Osteocyte (in vitro differentiated cells): ENCODE data around the gene TMPRSS15. TPM values are rescaled to one million over a fixed set of nuclear protein-coding genes. Genes with fewer than 3 reads are reported as not detected.
"Not testable (repeated sequence)": the region's sequence is repeated elsewhere in the genome, so short reads cannot be mapped to it uniquely, and the experiment has no call there.

Experiments used
- DNase-seq: peaks from one replicate; pipeline ENCODE4 v3.0.0; 2021; ENCODE audit warnings: mixed read lengths; ENCODE audit not compliant: unreplicated experiment; ENCODE audit errors: extremely low spot score
- H3K27ac Mint-ChIP-seq: one replicate; pipeline ENCODE4 v1.8.0; 2021; ENCODE audit warnings: mild to moderate bottlenecking, mixed read lengths; ENCODE audit not compliant: unreplicated experiment
- H3K27me3 Mint-ChIP-seq: one replicate; pipeline ENCODE4 v1.8.0; 2021; ENCODE audit warnings: mixed read lengths; ENCODE audit not compliant: unreplicated experiment
- H3K36me3 Mint-ChIP-seq: one replicate; pipeline ENCODE4 v1.8.0; 2021; ENCODE audit warnings: mixed read lengths; ENCODE audit not compliant: unreplicated experiment
- H3K4me1 Mint-ChIP-seq: one replicate; pipeline ENCODE4 v1.8.0; 2021; ENCODE audit warnings: mixed read lengths; ENCODE audit not compliant: unreplicated experiment
- H3K4me3 Mint-ChIP-seq: one replicate; pipeline ENCODE4 v1.8.0; 2021; ENCODE audit warnings: mild to moderate bottlenecking, moderate library complexity, mixed read lengths; ENCODE audit not compliant: unreplicated experiment
- H3K9me3 Mint-ChIP-seq: one replicate; pipeline ENCODE4 v1.8.0; 2021; ENCODE audit warnings: mixed read lengths; ENCODE audit not compliant: unreplicated experiment
- CTCF ChIP-seq: fragments of 200-600 bp; sonication (generic); IDR thresholded peaks from 2 replicates; pipeline ENCODE4 v1.5.0; 2021; ENCODE audit warnings: antibody characterized with exemption, mild to moderate bottlenecking, moderate library complexity
- total RNA-seq: library from RNA; stranded (reverse); gene quantifications from 2 replicates; pipeline ENCODE4 v1.2.1, GENCODE V29; 2021

TMPRSS15 gene
- total RNA-seq, 1 donor from 2014 or later = 1.3 TPM

GRCh38 chr21:18398843-18399242, 4.7 kb downstream of the TMPRSS15 start:
- Mint-ChIP-seq H3K4me1 (peaks cover 9% of the 10 kb centered on the region), H3K27me3 (no peaks in the 10 kb centered on the region), H3K9me3 (peaks cover 12% of the 10 kb centered on the region), H3K36me3 (no peaks in the 10 kb centered on the region), H3K27ac (no peak overlapping the region), H3K4me3 (no peak overlapping the region)
- no peak for TF ChIP-seq CTCF
- DNase-seq = no peak

GRCh38 chr21:18387994-18388393, 15.6 kb downstream of the TMPRSS15 start:
- TF ChIP-seq CTCF = peak; percentile 42
- H3K36me3 Mint-ChIP-seq = no peaks in the 10 kb centered on the region
- H3K4me3 Mint-ChIP-seq = no peak overlapping the region
- H3K27ac Mint-ChIP-seq = no peak overlapping the region
- no peaks in the 10 kb centered on the region for H3K27me3 Mint-ChIP-seq
- peaks cover 5% of the 10 kb centered on the region for H3K9me3 Mint-ChIP-seq
- DNase-seq = no peak
- peaks cover 19% of the 10 kb centered on the region for H3K4me1 Mint-ChIP-seq

GRCh38 chr21:18384771-18385170, 18.8 kb downstream of the TMPRSS15 start:
- H3K27ac Mint-ChIP-seq = no peak overlapping the region
- DNase-seq = no peak
- no peaks in the 10 kb centered on the region for H3K9me3 Mint-ChIP-seq
- no peak overlapping the region for H3K4me3 Mint-ChIP-seq
- no peaks in the 10 kb centered on the region for H3K36me3 Mint-ChIP-seq
- peak; percentile 47 for TF ChIP-seq CTCF
- peaks cover 33% of the 10 kb centered on the region for H3K4me1 Mint-ChIP-seq
- no peaks in the 10 kb centered on the region for H3K27me3 Mint-ChIP-seq

- Mint-ChIP-seq H3K27ac (peak overlapping the region; percentile 48), H3K4me1 (peaks cover 34% of the 10 kb centered on the region)
- H3K4me3 Mint-ChIP-seq, H3K9me3 Mint-ChIP-seq, H3K36me3 Mint-ChIP-seq, DNase-seq, H3K27me3 Mint-ChIP-seq: not testable (repeated sequence)
Measured at GRCh38 chr21:18382934-18383619, 20.5 kb downstream of the TMPRSS15 start.

GRCh38 chr21:18382141-18382540, 21.4 kb downstream of the TMPRSS15 start:
- peak overlapping the region; percentile 33 for H3K27ac Mint-ChIP-seq

More at GRCh38 chr21:18382141-18382540, 21.4 kb downstream of the TMPRSS15 start:
- Mint-ChIP-seq H3K36me3 (no peaks in the 10 kb centered on the region), H3K4me1 (peaks cover 39% of the 10 kb centered on the region), H3K4me3 (no peak overlapping the region), H3K27me3 (no peaks in the 10 kb centered on the region), H3K9me3 (no peaks in the 10 kb centered on the region)
- no peak for DNase-seq
- TF ChIP-seq CTCF = no peak
